MCF 10A (cell line): ENCODE results near the gene COLEC11. TPM values are rescaled to one million over a fixed set of nuclear protein-coding genes. Genes with fewer than 3 reads are reported as not detected.
A peak's percentile ranks its signal among the peaks of the same experiment; 100 is the strongest.
"Not testable (repeated sequence)": the region's sequence is repeated elsewhere in the genome, so short reads cannot be mapped to it uniquely, and the experiment has no call there.

Experiments used
- BruUV-seq: library from RNA; stranded (reverse); fragments of 400-500 nt; replicated peaks from 2 replicates; lab custom pipeline; 2021; lab: Mats Ljungman, UMichigan
- CTCF ChIA-PET: fragments of 300-600 bp; sonication (Branson Sonifier 250); formaldehyde crosslinking; extraction: SDS; loops from one replicate; lab custom pipeline; 2021; ENCODE audit warnings: antibody characterized with exemption, inconsistent platforms; lab: Yijun Ruan, JAX
- POLR2A ChIA-PET: fragments of 300-600, 350-650 bp; sonication (Branson Sonifier 250); formaldehyde crosslinking; extraction: SDS; loops from one replicate; lab custom pipeline; 2020; ENCODE audit warnings: antibody characterized with exemption, inconsistent platforms; lab: Yijun Ruan, JAX
- DNase-seq: peaks from one replicate; pipeline ENCODE4 v3.0.0-alpha.2; 2018; ENCODE audit not compliant: unreplicated experiment
- H3K27ac Mint-ChIP-seq: one replicate; pipeline ENCODE4 v1.8.0; 2022; ENCODE audit warnings: mild to moderate bottlenecking, low read depth, mixed read lengths; ENCODE audit not compliant: unreplicated experiment
- H3K27me3 Mint-ChIP-seq: one replicate; pipeline ENCODE4 v1.8.0; 2022; ENCODE audit warnings: mixed read lengths; ENCODE audit not compliant: insufficient read depth, unreplicated experiment
- H3K36me3 Mint-ChIP-seq: one replicate; pipeline ENCODE4 v1.8.0; 2022; ENCODE audit warnings: mild to moderate bottlenecking, moderate library complexity, mixed read lengths; ENCODE audit not compliant: insufficient read depth, unreplicated experiment
- H3K4me1 Mint-ChIP-seq: one replicate; pipeline ENCODE4 v1.8.0; 2022; ENCODE audit warnings: mixed read lengths; ENCODE audit not compliant: insufficient read depth, unreplicated experiment
- H3K4me3 Mint-ChIP-seq: one replicate; pipeline ENCODE4 v1.8.0; 2022; ENCODE audit warnings: mild to moderate bottlenecking, moderate library complexity, mixed read lengths; ENCODE audit not compliant: unreplicated experiment
- H3K9me3 Mint-ChIP-seq: one replicate; pipeline ENCODE4 v1.8.0; 2022; ENCODE audit warnings: mixed read lengths; ENCODE audit not compliant: unreplicated experiment
- CTCF ChIP-seq: fragments of 200-600 bp; IDR thresholded peaks from one replicate; pipeline ENCODE4 v1.8.0; 2022; ENCODE audit warnings: antibody characterized with exemption, mild to moderate bottlenecking; ENCODE audit not compliant: unreplicated experiment
- intact Hi-C: fragments of 100-400 bp; cut with micrococcal nuclease; formaldehyde crosslinking; loops from 2 replicates; pipeline ENCODE4 v1.14.1; 2022
- total RNA-seq: library from RNA; stranded (reverse); gene quantifications from 2 replicates; pipeline ENCODE4 v1.2.3, GENCODE V29; 2022

The COLEC11 gene
- total RNA-seq, 1 experiment from 2014 or later, result not detected

DNA sequence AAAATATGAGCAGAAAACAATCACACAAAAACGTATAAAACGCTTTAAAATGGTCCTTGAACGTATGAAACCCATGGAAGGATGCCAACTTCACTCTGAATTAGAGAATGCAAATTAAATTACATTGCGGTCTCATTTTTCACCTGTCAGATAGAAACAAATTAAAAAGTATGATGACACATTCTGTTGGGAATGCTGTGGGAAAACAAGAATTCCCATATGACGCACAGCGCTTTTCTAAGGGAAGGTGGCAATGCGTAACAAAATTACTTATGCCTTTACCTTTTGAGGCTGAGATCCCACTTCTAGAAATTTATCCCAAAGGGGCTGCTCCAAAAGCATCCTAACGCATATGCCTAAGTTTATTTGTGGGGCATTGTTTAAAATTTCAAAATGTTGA lies 23.6 kb upstream of the COLEC11 start:
- ChIA-PET CTCF (interaction anchor here (0.6 to 0.9 kb wide), 2 partner anchors 169 to 1376 kb away, joined by 3 read pairs; no protein-coding TSS in a partner anchor), POLR2A (no interaction called here)
- no peaks in the 10 kb centered on the region for H3K9me3 Mint-ChIP-seq
- BruUV-seq, result no TSS peak
- H3K27me3 Mint-ChIP-seq, result no peaks in the 10 kb centered on the region
- peaks cover 14% of the 10 kb centered on the region for H3K36me3 Mint-ChIP-seq
- peak; percentile 54 for DNase-seq
- intact Hi-C loops, result no loop called here
- TF ChIP-seq CTCF, result no peak
- H3K4me3 Mint-ChIP-seq, result no peak overlapping the region
- H3K27ac Mint-ChIP-seq, result peak overlapping the region; percentile 76
- peaks cover 6% of the 10 kb centered on the region for H3K4me1 Mint-ChIP-seq

GRCh38 chr2:3572620-3573019 lies 22.3 kb upstream of the COLEC11 start:
- Mint-ChIP-seq H3K27me3 (no peaks in the 10 kb centered on the region), H3K4me3 (no peak overlapping the region), H3K4me1 (peaks cover 13% of the 10 kb centered on the region), H3K9me3 (no peaks in the 10 kb centered on the region), H3K27ac (peak overlapping the region; percentile 76), H3K36me3 (peaks cover 28% of the 10 kb centered on the region)
- intact Hi-C loops, result no loop called here
- POLR2A ChIA-PET, result interaction anchor here (0.8 to 2.8 kb wide), 2 partner anchors 13 to 15 kb away, joined by 3 to 31 read pairs; partner anchors contain the start of gene RNASEH1
- DNase-seq, result no peak
- no peak for TF ChIP-seq CTCF
- CTCF ChIA-PET, result no interaction called here
- no TSS peak for BruUV-seq

- DNase-seq, result no peak
- BruUV-seq, result no TSS peak
- intact Hi-C loops, result loop anchor here (2.0 kb wide), 1 partner anchor 77 kb away; no protein-coding TSS in a partner anchor
- ChIA-PET CTCF (interaction anchor here (1.0 to 1.5 kb wide), 3 partner anchors 10 to 77 kb away, joined by 3 to 7 read pairs (median 7); no protein-coding TSS in a partner anchor), POLR2A (interaction anchor here (0.7 to 2.8 kb wide), 5 partner anchors 14 to 59 kb away, joined by 5 to 31 read pairs (median 7); partner anchors contain the start of gene RNASEH1)
- peaks cover 28% of the 10 kb centered on the region for H3K4me1 Mint-ChIP-seq
- no peak overlapping the region for H3K27ac Mint-ChIP-seq
- TF ChIP-seq CTCF, result no peak
- no peaks in the 10 kb centered on the region for H3K27me3 Mint-ChIP-seq
- H3K4me3 Mint-ChIP-seq, result peak overlapping the region; percentile 85
- H3K36me3 Mint-ChIP-seq, result peaks cover 43% of the 10 kb centered on the region
- H3K9me3 Mint-ChIP-seq, result no peaks in the 10 kb centered on the region
These were observed 20.8 kb upstream of the COLEC11 start for GRCh38 chr2:3574155-3574554.

GRCh38 chr2:3575534-3576262 lies 19.2 kb upstream of the COLEC11 start:
- H3K4me1 Mint-ChIP-seq, result peaks cover 39% of the 10 kb centered on the region
- peak overlapping the region; percentile 85 for H3K4me3 Mint-ChIP-seq
- DNase-seq, result no peak
- intact Hi-C loops, result loop anchor here (1.0 to 2.0 kb wide), 3 partner anchors 17 to 75 kb away; partner anchors contain the start of gene RNASEH1
- H3K9me3 Mint-ChIP-seq, result no peaks in the 10 kb centered on the region
- BruUV-seq, result TSS peak; percentile 29
- peaks cover 58% of the 10 kb centered on the region for H3K36me3 Mint-ChIP-seq
- CTCF ChIA-PET, result interaction anchor here (1.3 kb wide), 1 partner anchor 76 kb away, joined by 6 read pairs; no protein-coding TSS in a partner anchor
- no peak for TF ChIP-seq CTCF
- H3K27ac Mint-ChIP-seq, result peak overlapping the region; percentile 91
- POLR2A ChIA-PET, result interaction anchor here (0.5 to 2.7 kb wide), 15 partner anchors 9 to 319 kb away, joined by 3 to 22 read pairs (median 3); partner anchors contain the start of genes EIPR1 and RNASEH1
- H3K27me3 Mint-ChIP-seq, result no peaks in the 10 kb centered on the region

DNA sequence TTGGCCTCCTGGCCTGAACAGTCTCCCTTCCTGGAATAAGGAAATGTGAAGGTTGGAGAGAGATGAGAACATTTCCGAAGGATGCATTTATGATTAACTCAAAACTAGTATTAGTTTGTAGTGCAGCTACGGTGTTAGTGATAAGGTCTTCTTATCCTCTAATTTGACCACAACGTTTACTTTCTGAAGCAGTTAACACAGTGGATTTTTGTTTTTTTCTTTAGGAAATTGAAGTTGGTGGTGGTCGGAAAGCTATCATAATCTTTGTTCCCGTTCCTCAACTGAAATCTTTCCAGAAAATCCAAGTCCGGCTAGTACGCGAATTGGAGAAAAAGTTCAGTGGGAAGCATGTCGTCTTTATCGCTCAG lies 18.7 kb upstream of the COLEC11 start:
- BruUV-seq, H3K27me3 Mint-ChIP-seq, DNase-seq, intact Hi-C loops, H3K9me3 Mint-ChIP-seq: not testable (repeated sequence)
- ChIA-PET CTCF (interaction anchor here (0.9 to 1.3 kb wide), 2 partner anchors 76 to 150 kb away, joined by 3 to 6 read pairs; no protein-coding TSS in a partner anchor), POLR2A (interaction anchor here (0.5 to 2.7 kb wide), 15 partner anchors 8 to 318 kb away, joined by 3 to 22 read pairs (median 3); partner anchors contain the start of genes EIPR1 and RNASEH1)
- Mint-ChIP-seq H3K36me3 (peaks cover 64% of the 10 kb centered on the region), H3K27ac (peak overlapping the region; percentile 91), H3K4me1 (peaks cover 39% of the 10 kb centered on the region), H3K4me3 (peak overlapping the region; percentile 85)
